HG03064 (cell line): ENCODE results near the gene ADA.
"Not testable (repeated sequence)": the region's sequence is repeated elsewhere in the genome, so short reads cannot be mapped to it uniquely, and the experiment has no call there.

Experiments
- ATAC-seq: cut with Tn5 transposase; IDR thresholded peaks from one replicate; pipeline ENCODE4 v1.9.1; 2021; ENCODE audit warnings: low read depth; ENCODE audit not compliant: unreplicated experiment

The ADA gene

GRCh38 chr20:44651684-44652423 lies at the start of gene ADA:
Gene ADA, minus strand, starts transcription at chr20:44651699. Its CDS starts 92 bp downstream, at chr20:44651607.
- ATAC-seq: no peak

- no peak for ATAC-seq
Measured at GRCh38 chr20:44700306-44700705, 48.8 kb upstream of the ADA start.

- ATAC-seq: no peak
Measured at GRCh38 chr20:44698351-44698750, 46.9 kb upstream of the ADA start.

- ATAC-seq: not testable (repeated sequence)
Measured at GRCh38 chr20:44697041-44697440, 45.5 kb upstream of the ADA start.

- ATAC-seq: no peak
Measured at GRCh38 chr20:44696315-44696714, 44.8 kb upstream of the ADA start.

- no peak for ATAC-seq
Measured at GRCh38 chr20:44695674-44696300, 44.3 kb upstream of the ADA start.

- no peak for ATAC-seq
Measured at GRCh38 chr20:44695295-44695673, 43.8 kb upstream of the ADA start.

GRCh38 chr20:44694159-44694558 lies 42.7 kb upstream of the ADA start:
- ATAC-seq: no peak

GRCh38 chr20:44693627-44694026 lies 42.1 kb upstream of the ADA start:
- ATAC-seq: no peak

- ATAC-seq: no peak
Measured at GRCh38 chr20:44692932-44693480, 41.5 kb upstream of the ADA start.

GRCh38 chr20:44691424-44692423 lies 40.2 kb upstream of the ADA start:
- no peak for ATAC-seq

GRCh38 chr20:44690781-44691423 lies 39.4 kb upstream of the ADA start:
- ATAC-seq: no peak

GRCh38 chr20:44689809-44690208 lies 38.3 kb upstream of the ADA start:
- ATAC-seq: no peak

- no peak for ATAC-seq
Measured at GRCh38 chr20:44688053-44688625, 36.6 kb upstream of the ADA start.

- ATAC-seq: no peak
Measured at GRCh38 chr20:44686934-44687333, 35.4 kb upstream of the ADA start.

GRCh38 chr20:44684047-44684967 lies 32.8 kb upstream of the ADA start:
- no peak for ATAC-seq

GRCh38 chr20:44683263-44684046 lies 32.0 kb upstream of the ADA start:
- no peak for ATAC-seq
